GM12875 (cell line): ENCODE measurements around the gene TRIP12.
A peak's percentile ranks its signal among the peaks of the same experiment; 100 is the strongest.
"Not testable (repeated sequence)": the region's sequence is repeated elsewhere in the genome, so short reads cannot be mapped to it uniquely, and the experiment has no call there.

Experiments used
- H3K4me3 ChIP-seq: one replicate; pipeline ENCODE4 v1.5.1; 2011; ENCODE audit warnings: low read depth, low read length, control low read depth
- TF ChIP-seq, protein P1 (sequence below): IDR thresholded peaks from 2 replicates; pipeline ENCODE4 v1.5.1; 2011; ENCODE audit warnings: low read depth, mild to moderate bottlenecking, control low read depth, inconsistent platforms, low read length, moderate library complexity, borderline replicate concordance; ENCODE audit not compliant: insufficient read depth

The TRIP12 gene

DNA sequence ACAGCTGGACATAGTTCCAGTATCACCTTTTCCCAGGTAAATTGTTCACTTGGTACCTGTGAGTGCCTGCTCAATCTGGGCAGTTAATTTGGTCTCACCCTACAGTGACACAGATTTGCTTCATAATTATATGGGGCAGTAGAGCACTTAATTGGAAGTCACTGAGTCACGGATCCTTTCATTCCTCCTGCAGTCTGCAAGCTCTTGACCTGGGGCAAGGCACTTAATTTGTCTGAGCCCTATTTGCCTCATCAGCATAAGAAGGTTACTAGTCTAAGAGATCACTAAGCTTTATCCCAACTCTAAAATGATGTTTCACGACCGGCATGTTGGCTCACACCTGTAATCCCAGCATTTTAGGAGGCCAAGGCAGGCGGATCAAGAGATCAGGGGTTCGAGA lies 9.4 kb upstream of the TRIP12 start:
- H3K4me3 ChIP-seq: no peak overlapping the region
- TF ChIP-seq, protein P1, sequence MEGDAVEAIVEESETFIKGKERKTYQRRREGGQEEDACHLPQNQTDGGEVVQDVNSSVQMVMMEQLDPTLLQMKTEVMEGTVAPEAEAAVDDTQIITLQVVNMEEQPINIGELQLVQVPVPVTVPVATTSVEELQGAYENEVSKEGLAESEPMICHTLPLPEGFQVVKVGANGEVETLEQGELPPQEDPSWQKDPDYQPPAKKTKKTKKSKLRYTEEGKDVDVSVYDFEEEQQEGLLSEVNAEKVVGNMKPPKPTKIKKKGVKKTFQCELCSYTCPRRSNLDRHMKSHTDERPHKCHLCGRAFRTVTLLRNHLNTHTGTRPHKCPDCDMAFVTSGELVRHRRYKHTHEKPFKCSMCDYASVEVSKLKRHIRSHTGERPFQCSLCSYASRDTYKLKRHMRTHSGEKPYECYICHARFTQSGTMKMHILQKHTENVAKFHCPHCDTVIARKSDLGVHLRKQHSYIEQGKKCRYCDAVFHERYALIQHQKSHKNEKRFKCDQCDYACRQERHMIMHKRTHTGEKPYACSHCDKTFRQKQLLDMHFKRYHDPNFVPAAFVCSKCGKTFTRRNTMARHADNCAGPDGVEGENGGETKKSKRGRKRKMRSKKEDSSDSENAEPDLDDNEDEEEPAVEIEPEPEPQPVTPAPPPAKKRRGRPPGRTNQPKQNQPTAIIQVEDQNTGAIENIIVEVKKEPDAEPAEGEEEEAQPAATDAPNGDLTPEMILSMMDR: no peak

GRCh38 chr2:229930656-229931055 lies 8.8 kb upstream of the TRIP12 start:
- H3K4me3 ChIP-seq: no peak overlapping the region
- TF ChIP-seq, protein P1: no peak

DNA sequence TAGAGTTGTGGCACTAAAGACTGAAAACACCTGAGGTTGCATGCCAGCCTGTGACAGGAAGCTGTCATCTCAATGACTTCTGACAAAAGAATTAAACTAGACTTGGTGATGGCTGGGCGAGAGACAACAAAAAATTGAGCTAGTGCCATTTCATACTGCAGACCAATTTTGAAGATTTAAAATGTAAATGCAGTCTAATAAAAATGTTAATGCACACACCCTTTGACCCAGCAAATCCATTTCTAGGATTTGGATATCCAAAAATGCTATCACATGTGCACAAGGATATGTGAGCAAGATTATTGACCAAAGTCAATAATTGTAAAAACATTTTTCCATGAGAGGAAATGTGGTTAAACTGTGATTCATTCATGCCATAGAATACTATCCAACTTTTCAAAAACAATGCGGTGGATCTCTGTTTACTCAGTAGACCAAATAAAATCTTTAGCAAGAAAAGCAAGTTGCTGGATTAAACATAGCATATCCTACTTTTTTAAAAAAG lies 6.1 kb upstream of the TRIP12 start:
- TF ChIP-seq, protein P1: no peak
- H3K4me3 ChIP-seq: no peak overlapping the region

DNA sequence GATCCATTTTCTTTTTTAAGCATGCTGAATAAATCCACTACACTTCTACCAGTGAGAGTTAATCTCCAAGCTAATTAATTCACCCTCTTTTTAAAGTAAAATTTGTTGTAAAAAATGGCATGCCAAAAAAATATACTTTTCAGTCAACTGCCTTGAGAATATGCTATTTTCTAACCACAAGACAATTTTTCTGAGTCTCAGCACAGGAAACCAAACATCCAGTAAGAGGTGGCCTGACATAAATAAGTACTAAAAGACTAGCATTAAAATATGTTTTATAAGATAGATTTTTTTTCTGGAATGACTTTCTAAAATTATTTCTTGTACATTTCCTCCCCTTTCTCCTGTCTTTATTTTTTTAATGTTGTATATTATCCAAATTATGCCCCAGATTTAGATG lies 3.4 kb upstream of the TRIP12 start:
- TF ChIP-seq, protein P1: no peak
- H3K4me3 ChIP-seq: no peak overlapping the region

- H3K4me3 ChIP-seq: not testable (repeated sequence)
These were observed 2.7 kb upstream of the TRIP12 start for GRCh38 chr2:229924541-229924940.

DNA sequence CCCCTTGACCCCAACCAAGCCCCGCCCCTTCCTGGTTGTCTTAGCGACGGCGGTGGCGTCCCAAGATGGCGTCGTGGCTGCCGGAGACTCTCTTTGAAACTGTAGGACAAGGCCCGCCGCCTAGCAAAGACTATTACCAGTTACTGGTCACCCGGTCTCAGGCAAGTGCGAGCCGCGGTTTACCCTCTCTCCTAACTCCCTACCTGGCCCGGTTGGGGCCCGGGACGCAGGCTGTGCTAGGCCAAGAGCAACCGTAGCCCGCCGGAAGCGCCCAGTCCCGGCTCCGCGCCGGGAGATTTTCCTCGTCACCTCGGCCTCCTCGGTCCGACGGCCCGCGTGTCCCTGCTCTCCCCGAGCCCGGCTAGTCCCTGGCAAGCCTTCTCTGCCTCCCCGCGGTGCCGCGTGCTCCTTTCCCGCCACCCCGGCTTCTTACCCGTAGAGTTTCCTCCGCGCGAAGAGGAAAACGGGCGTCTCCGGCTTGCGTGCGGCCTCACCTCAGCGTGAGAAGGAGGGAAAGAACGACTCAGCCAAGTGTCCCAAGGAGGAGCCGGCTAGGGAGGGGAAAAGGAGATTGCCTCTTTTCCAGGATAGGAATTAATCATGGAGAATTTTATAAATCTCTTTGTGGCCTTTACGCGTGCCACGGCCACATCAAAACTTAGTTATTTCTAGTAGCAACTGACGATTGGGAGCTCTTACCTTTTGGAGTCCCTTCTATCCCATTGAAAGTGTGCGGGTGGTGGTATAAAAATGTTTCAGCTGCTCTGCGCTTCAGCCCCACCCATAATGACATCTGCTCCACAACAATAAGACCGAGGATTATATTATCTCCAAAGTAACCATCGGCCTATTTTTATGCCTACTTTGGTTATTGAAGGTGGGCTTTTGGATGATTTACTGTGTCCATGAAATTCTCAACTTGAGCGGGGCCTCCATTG lies 909 bp upstream of the TRIP12 start, which contains the start of gene FBXO36:
TSS of gene FBXO36 (plus strand) at position 55 of the 938 bp plus-strand sequence. CDS start at position 66, 11 bp downstream.
- peak within 1 kb of the TSS; percentile 77 for H3K4me3 ChIP-seq
- TF ChIP-seq, protein P1: no peak

DNA sequence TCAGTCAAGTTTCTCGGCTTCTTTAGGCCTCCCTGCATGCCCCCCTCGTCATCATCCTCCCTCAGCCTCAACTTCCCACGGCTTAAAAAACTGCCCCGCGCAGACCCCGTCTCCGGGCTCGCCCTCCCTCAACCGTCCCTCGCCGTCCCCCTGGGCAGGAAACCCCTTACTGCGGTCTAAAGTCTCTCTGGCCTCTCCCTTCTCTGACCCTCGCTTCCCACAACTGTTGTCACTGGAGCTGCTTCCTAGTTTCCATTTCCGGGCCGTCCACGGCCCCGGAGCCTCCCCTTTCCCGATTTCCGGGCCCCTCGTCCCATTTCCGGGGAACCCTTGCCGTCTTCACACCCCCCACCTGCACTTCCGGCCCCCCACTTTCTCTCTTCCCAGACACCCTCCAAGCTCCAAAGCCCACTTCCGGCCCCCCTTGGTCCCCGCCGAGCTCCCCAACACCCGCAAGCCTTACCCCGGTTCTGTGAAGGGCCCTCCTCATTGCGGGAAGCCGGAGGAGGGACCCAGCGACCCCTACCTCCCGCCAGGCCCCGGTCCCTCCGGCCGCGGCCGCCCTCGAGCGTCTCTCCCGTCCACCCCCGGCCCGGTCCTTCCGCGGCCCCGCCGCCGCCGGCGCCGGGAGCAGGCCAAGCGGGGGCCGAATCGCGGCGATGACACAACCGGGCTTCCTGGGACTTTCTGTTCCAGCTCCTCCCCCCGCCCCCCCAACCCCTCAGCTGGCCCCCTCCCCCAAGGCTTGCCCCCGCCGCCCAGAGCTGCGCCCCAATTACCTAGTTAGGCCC lies 513 bp downstream of the TRIP12 start:
- TF ChIP-seq, protein P1: no peak
- peak overlapping the region; percentile 77 for H3K4me3 ChIP-seq
